AG04450 (cell line): Measurements from ENCODE around the gene IL20RB. TPM values are rescaled to one million over a fixed set of nuclear protein-coding genes. Genes with fewer than 3 reads are reported as not detected.
"Not testable (repeated sequence)": the region's sequence is repeated elsewhere in the genome, so short reads cannot be mapped to it uniquely, and the experiment has no call there.

Source experiments
- CTCF ChIA-PET: fragments of 300-600, 350-600 bp; formaldehyde crosslinking; extraction: SDS; loops from one replicate; lab custom pipeline; 2022; ENCODE audit warnings: antibody characterized with exemption, inconsistent platforms; lab: Charles Lee
- POLR2A ChIA-PET: fragments of 350-600 bp; formaldehyde crosslinking; extraction: SDS; loops from one replicate; lab custom pipeline; 2021; ENCODE audit warnings: antibody characterized with exemption, inconsistent platforms; lab: Yijun Ruan, JAX
- DNase-seq: peaks from one replicate; pipeline ENCODE4 v3.0.0-alpha.2; 2011; ENCODE audit warnings: low read depth, low spot score
- H3K27ac ChIP-seq: one replicate; pipeline ENCODE4 v1.5.1; 2012; ENCODE audit warnings: low read depth, low read length, control low read depth
- H3K27me3 ChIP-seq: one replicate; pipeline ENCODE4 v1.6.0; 2012; ENCODE audit warnings: low read length; ENCODE audit not compliant: control insufficient read depth, insufficient read depth
- H3K4me3 ChIP-seq: 2 replicates; pipeline ENCODE4 v1.5.1; 2011; ENCODE audit warnings: mild to moderate bottlenecking, low read depth, low read length, control low read depth
- H3K9me3 ChIP-seq: 2 replicates; pipeline ENCODE4 v1.5.1; 2012; ENCODE audit warnings: low read length; ENCODE audit not compliant: control insufficient read depth, insufficient read depth
- polyA plus RNA-seq: library from polyadenylated mRNA; depleted of rRNA; stranded (reverse); fragments of >200 nt; gene quantifications from 2 replicates; pipeline ENCODE4 v1.2.3, GENCODE V29; 2011
- TF ChIP-seq, protein P1 (sequence below): IDR thresholded peaks from 2 replicates; pipeline ENCODE4 v1.5.1; 2011; ENCODE audit warnings: low read depth, low read length, control low read depth, inconsistent platforms

IL20RB gene
- polyA plus RNA-seq, 1 experiment: 2.1 TPM

DNA sequence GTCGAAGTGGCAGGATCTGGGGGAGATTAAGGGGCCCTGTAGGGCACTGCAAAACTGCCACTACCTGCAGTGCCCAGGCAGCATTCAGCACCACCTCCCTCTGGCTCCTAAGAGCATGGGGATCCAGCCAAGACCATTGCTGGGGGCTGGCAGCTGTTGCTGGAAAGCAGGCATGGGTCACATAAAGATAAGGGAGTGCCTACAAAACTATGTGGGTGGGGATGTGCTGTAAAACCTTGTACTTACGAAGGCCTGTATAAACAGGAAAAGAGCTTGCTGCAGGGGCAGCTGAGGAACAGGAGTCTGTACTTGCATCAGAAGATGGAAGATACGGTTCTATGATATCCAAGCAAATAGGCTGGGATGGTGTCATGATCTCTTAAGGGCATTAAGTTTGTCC, 27.1 kb downstream of the IL20RB start:
- TF ChIP-seq, protein P1, sequence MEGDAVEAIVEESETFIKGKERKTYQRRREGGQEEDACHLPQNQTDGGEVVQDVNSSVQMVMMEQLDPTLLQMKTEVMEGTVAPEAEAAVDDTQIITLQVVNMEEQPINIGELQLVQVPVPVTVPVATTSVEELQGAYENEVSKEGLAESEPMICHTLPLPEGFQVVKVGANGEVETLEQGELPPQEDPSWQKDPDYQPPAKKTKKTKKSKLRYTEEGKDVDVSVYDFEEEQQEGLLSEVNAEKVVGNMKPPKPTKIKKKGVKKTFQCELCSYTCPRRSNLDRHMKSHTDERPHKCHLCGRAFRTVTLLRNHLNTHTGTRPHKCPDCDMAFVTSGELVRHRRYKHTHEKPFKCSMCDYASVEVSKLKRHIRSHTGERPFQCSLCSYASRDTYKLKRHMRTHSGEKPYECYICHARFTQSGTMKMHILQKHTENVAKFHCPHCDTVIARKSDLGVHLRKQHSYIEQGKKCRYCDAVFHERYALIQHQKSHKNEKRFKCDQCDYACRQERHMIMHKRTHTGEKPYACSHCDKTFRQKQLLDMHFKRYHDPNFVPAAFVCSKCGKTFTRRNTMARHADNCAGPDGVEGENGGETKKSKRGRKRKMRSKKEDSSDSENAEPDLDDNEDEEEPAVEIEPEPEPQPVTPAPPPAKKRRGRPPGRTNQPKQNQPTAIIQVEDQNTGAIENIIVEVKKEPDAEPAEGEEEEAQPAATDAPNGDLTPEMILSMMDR: no peak
- Histone ChIP-seq H3K27ac (no peak overlapping the region), H3K27me3 (no peaks in the 10 kb centered on the region), H3K4me3 (no peak overlapping the region), H3K9me3 (no peaks in the 10 kb centered on the region; the same call in 1 of the 2 replicates)
- peak; percentile 16 for DNase-seq
- ChIA-PET POLR2A (interaction anchor here (0.6 to 0.9 kb wide), 2 partner anchors 231 to 788 kb away, joined by 3 to 7 read pairs; partner anchors contain the start of gene MSL2), CTCF (interaction anchor here (1.2 to 1.6 kb wide), 2 partner anchors 232 kb away, joined by 3 to 6 read pairs; partner anchors contain the start of gene STAG1)

DNA sequence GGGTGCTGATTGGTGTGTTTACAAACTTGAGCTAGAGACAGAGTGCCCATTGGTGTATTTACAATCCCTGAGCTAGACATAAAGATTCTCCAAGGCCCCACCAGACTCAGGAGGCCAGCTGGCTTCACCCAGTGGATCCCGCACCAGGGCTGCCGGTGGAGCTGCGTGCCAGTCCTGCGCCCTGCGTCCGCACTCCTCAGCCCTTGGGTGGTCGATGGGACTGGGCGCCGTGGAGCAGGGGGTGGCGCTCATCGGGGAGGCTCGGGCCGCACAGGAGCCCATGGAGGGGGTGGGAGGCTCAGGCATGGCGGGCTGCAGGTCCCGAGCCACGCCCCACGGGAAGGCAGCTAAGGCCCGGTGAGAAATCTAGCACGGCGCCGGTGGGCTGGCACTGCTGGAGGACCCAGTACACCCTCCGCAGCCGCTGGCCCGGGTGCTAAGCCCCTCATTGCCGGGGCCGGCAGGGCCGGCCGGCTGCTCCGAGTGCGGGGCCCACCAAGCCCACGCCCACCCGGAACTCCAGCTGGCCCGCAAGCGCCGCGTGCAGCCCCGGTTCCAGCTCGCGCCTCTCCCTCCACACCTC, 29.7 kb downstream of the IL20RB start:
- H3K27me3 ChIP-seq, POLR2A ChIA-PET, H3K9me3 ChIP-seq, H3K4me3 ChIP-seq, DNase-seq, CTCF ChIA-PET, H3K27ac ChIP-seq: not testable (repeated sequence)

DNA sequence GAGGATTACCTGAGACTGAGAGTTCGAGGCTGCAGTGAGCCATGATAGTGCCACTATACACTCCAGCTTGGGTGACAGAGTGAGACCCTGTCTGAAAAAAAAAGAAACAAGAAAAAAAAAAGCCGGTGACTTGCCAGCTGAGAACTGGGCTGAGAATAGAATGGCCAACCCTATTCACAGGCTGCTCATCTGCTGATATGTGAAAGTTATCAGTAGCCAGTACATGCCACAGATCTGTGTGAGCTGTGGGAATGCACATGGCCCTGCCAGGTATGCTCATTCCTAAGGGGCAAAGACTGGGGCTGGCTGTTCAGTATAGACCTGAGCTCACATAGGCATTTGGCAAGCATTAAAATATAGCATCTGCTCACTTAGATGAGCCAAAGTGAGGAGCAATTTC, 30.9 kb downstream of the IL20RB start:
- no peak for DNase-seq
- CTCF ChIA-PET: interaction anchor here (0.6 kb wide), 1 partner anchor 10 kb away, joined by 3 read pairs; no protein-coding TSS in a partner anchor
- TF ChIP-seq, protein P1: no peak
- H3K4me3 ChIP-seq: no peak overlapping the region
- POLR2A ChIA-PET: no interaction called here
- no peak overlapping the region for H3K27ac ChIP-seq
- no peaks in the 10 kb centered on the region; the same call in 1 of the 2 replicates for H3K9me3 ChIP-seq
- no peaks in the 10 kb centered on the region for H3K27me3 ChIP-seq

DNA sequence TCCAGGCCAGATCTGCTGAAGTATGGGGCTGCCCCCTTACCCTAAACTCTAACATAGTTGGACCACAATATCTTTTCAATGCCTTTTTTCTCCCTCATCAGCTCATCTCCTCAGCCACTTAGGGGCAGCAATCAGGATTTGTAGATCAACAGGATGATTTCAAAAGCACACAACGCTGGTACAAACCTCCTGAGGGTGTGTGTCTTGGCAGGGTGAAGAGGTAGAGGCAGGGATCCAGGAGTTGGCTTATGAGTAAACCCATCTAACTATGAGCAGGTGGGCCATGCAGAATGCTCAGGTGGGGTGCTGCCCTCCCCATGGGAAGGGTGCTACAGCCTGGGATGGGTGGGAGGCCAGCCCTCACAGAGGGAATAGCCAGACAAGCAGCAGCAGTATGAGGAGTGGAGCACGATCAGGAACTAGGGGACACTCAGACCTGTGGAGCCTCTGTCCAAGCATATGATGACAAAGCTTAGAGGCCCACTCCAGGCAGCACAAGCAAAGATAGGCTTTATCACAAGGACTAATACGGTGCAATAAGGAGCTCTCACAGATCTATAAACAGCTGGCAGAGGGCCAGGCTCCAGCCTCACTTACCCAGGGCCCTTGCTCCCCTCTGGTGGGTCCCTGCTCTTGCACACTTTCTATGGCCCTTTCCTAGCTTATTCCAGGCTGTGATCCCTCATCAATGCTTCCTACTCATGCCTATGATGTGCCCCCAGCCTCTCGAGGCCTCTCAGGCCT, 32.2 kb downstream of the IL20RB start:
- no peak for DNase-seq
- TF ChIP-seq, protein P1: no peak
- no peaks in the 10 kb centered on the region for H3K27me3 ChIP-seq
- CTCF ChIA-PET: interaction anchor here (0.6 kb wide), 1 partner anchor 705 kb away, joined by 4 read pairs; no protein-coding TSS in a partner anchor
- no peak overlapping the region for H3K27ac ChIP-seq
- H3K4me3 ChIP-seq: no peak overlapping the region
- no peaks in the 10 kb centered on the region; the same call in 1 of the 2 replicates for H3K9me3 ChIP-seq
- POLR2A ChIA-PET: no interaction called here

DNA sequence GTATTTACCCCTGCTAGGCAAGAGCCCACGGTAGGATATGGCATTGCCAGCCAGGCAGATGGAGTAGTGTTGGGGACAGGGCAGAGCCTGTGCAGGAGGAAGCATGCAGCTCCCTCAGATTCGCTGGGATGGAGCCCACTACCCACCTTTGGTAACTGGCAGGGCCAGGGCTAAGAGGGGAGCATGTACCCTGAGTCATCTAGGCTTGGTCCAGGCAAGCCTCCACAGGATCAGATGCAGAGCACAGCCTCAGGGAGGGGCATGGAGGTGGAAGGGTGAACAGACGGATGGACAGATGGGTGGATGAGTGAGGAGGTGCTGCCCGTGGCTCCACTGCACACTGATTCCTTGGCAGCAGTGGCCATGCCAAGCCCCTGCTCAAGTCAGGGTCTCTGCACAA, 33.0 kb downstream of the IL20RB start:
- ChIA-PET POLR2A (no interaction called here), CTCF (no interaction called here)
- TF ChIP-seq, protein P1: no peak
- DNase-seq: no peak
- no peak overlapping the region for H3K4me3 ChIP-seq
- H3K27me3 ChIP-seq: no peaks in the 10 kb centered on the region
- no peak overlapping the region for H3K27ac ChIP-seq
- H3K9me3 ChIP-seq: no peaks in the 10 kb centered on the region; the same call in 1 of the 2 replicates
